ENCODE measurements around the gene ABCC10.
A peak's percentile ranks its signal among the peaks of the same experiment; 100 is the strongest.

The ABCC10 gene

GRCh38 chr6:43492673-43493072 is 65.3 kb downstream of the ABCC10 start:
- Mint-ChIP-seq H3K27me3 (ENCODE audit: low read depth, poor library complexity) (no peaks in the 10 kb centered on the region), H3K27ac (peak overlapping the region; percentile 49), H3K4me1 (peaks cover 42% of the 10 kb centered on the region), H3K9me3 (no peaks in the 10 kb centered on the region), H3K4me3 (no peak overlapping the region), H3K36me3 (ENCODE audit: low read depth) (no peaks in the 10 kb centered on the region)
- no peak for DNase-seq
- no peak for TF ChIP-seq CTCF (IDR thresholded peaks at IDR 0.05)

DNA sequence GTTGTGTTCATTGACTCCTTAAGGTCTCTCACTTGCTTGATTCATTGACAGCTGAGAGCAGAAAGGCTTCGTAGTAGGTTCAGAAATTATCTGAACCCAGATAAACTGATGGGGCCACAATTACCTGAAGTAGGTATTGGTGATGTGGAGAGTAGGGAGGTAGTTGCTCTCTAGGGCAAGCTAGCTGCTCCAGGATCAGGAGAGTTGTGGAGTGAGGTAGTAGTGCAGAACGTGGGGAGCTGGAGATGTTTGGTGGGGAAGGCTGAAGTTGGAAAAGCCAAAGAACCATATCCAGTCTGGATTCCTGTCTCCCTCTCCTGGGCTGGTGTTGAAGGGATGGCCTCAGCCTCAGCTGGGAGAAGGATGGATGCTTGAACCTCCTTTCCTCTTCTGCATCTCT is 65.9 kb downstream of the ABCC10 start:
- H3K9me3 Mint-ChIP-seq = no peaks in the 10 kb centered on the region
- H3K36me3 Mint-ChIP-seq (ENCODE audit: low read depth) = no peaks in the 10 kb centered on the region
- no peaks in the 10 kb centered on the region for H3K27me3 Mint-ChIP-seq (ENCODE audit: low read depth, poor library complexity)
- H3K4me3 Mint-ChIP-seq = no peak overlapping the region
- TF ChIP-seq CTCF (IDR thresholded peaks at IDR 0.05) = no peak
- H3K4me1 Mint-ChIP-seq = peaks cover 42% of the 10 kb centered on the region
- H3K27ac Mint-ChIP-seq = peak overlapping the region; percentile 91
- DNase-seq = no peak

DNA sequence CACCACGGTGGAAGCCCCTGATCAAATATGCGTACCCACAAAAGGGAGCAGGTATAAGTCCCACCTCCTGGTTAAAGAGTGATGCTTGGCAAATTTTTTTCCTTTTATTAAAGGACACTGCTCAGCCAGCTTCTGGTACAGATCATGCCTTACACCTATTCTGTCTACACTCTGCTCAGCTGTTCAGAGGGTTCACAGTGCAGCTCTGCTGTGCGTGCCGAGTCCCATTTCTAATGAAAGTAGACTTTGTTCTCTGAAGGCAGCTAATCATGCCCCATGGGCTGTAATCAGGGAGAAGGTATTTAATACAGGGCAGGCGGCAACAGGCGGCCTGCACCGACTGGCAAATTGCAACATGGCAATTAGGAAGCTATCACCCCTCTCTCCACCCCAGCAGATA is 66.5 kb downstream of the ABCC10 start:
- Mint-ChIP-seq H3K4me1 (peaks cover 36% of the 10 kb centered on the region), H3K27ac (no peak overlapping the region), H3K9me3 (no peaks in the 10 kb centered on the region), H3K27me3 (ENCODE audit: low read depth, poor library complexity) (no peaks in the 10 kb centered on the region), H3K4me3 (no peak overlapping the region), H3K36me3 (ENCODE audit: low read depth) (no peaks in the 10 kb centered on the region)
- no peak for TF ChIP-seq CTCF (IDR thresholded peaks at IDR 0.05)
- DNase-seq = no peak

DNA sequence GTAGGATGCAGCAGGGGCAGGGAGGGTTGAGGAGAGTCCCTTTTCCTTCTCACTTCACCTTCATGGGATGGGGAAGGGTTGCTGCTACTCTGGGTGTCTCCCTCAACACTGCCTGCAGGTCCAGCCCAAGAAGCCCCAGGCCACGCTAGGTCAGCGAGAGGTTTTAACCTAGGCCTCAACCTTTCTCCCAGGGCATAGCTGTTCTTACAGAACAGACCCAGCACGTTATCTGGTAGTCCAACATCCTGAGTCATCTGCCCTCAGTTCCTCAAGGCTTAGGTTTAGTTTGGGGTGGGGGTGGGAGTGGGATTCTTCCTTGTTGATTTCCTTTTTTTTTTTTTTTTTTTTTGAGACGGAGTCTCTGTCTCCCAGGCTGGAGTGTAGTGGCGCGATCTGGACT is 67.0 kb downstream of the ABCC10 start:
- no peak for DNase-seq
- H3K4me1 Mint-ChIP-seq = peaks cover 32% of the 10 kb centered on the region
- H3K9me3 Mint-ChIP-seq = no peaks in the 10 kb centered on the region
- no peak overlapping the region for H3K27ac Mint-ChIP-seq
- peaks cover under 1% of the 10 kb centered on the region for H3K36me3 Mint-ChIP-seq (ENCODE audit: low read depth)
- H3K27me3 Mint-ChIP-seq (ENCODE audit: low read depth, poor library complexity) = no peaks in the 10 kb centered on the region
- no peak for TF ChIP-seq CTCF (IDR thresholded peaks at IDR 0.05)
- H3K4me3 Mint-ChIP-seq = no peak overlapping the region

- peaks cover 31% of the 10 kb centered on the region for H3K4me1 Mint-ChIP-seq
Measured at GRCh38 chr6:43494766-43495165, 67.4 kb downstream of the ABCC10 start.

More at GRCh38 chr6:43494766-43495165, 67.4 kb downstream of the ABCC10 start:
- H3K9me3 Mint-ChIP-seq = no peaks in the 10 kb centered on the region
- H3K27me3 Mint-ChIP-seq (ENCODE audit: low read depth, poor library complexity) = no peaks in the 10 kb centered on the region
- H3K4me3 Mint-ChIP-seq = no peak overlapping the region
- H3K36me3 Mint-ChIP-seq (ENCODE audit: low read depth) = peaks cover 5% of the 10 kb centered on the region
- no peak overlapping the region for H3K27ac Mint-ChIP-seq
- no peak for TF ChIP-seq CTCF (IDR thresholded peaks at IDR 0.05)
- DNase-seq = no peak
